Neural cell (in vitro differentiated cells): ENCODE results near the gene MRPL4. TPM values are rescaled to one million over a fixed set of nuclear protein-coding genes. Genes with fewer than 3 reads are reported as not detected.

Experiments used
- H2AFZ ChIP-seq: fragments of 200-600, 300-800 bp; sonication (generic), shearing (Covaris generic); 2 replicates; pipeline ENCODE4 v1.6.0; 2014; ENCODE audit warnings: low read depth, mild to moderate bottlenecking, antibody characterized with exemption, low read length, moderate library complexity
- H3F3A ChIP-seq: fragments of 200-600 bp; shearing (Covaris generic); 2 replicates; pipeline ENCODE4 v1.6.1; 2016; ENCODE audit warnings: mild to moderate bottlenecking, moderate library complexity, mixed read lengths, antibody characterized with exemption, low read length; ENCODE audit not compliant: insufficient read depth, poor library complexity, severe bottlenecking
- H3K27ac ChIP-seq: fragments of 200-600, 300-800 bp; sonication (generic), shearing (Covaris generic); 2 replicates; pipeline ENCODE4 v1.5.1; 2014; ENCODE audit warnings: mild to moderate bottlenecking, low read length, moderate library complexity
- H3K27me3 ChIP-seq: fragments of 300-800, 200-600 bp; sonication (generic), shearing (Covaris generic); 2 replicates; pipeline ENCODE4 v1.6.0; 2014; ENCODE audit warnings: mild to moderate bottlenecking, low read depth, low read length, moderate library complexity; ENCODE audit not compliant: insufficient read depth
- H3K36me3 ChIP-seq: fragments of 300-800, 200-600 bp; sonication (generic), shearing (Covaris generic); 2 replicates; pipeline ENCODE4 v1.5.1; 2014; ENCODE audit warnings: mild to moderate bottlenecking, antibody characterized with exemption, low read length, moderate library complexity; ENCODE audit not compliant: insufficient read depth
- H3K4me2 ChIP-seq: fragments of 300-800, 200-600 bp; sonication (generic), shearing (Covaris generic); 2 replicates; pipeline ENCODE4 v1.6.0; 2014; ENCODE audit warnings: mild to moderate bottlenecking, low read length
- H3K4me3 ChIP-seq: fragments of 300-800, 200-600 bp; sonication (generic), shearing (Covaris generic); 2 replicates; pipeline ENCODE4 v1.5.1; 2014; ENCODE audit warnings: mild to moderate bottlenecking, low read length, moderate library complexity
- H3K79me2 ChIP-seq: fragments of 200-600 bp; shearing (Covaris generic); replicated peaks from 2 replicates; pipeline ENCODE4 v1.6.0; 2014; ENCODE audit warnings: mild to moderate bottlenecking, low read length, moderate library complexity; ENCODE audit not compliant: insufficient read depth
- H3K9ac ChIP-seq: fragments of 300-800, 200-600 bp; sonication (generic), shearing (Covaris generic); 2 replicates; pipeline ENCODE4 v1.6.1; 2016; ENCODE audit warnings: mild to moderate bottlenecking, low read length, mixed read lengths
- H3K9me2 ChIP-seq: fragments of 200-600 bp; shearing (Covaris generic); 2 replicates; pipeline ENCODE4 v1.6.1; 2016; ENCODE audit warnings: mild to moderate bottlenecking, low read length, mixed read lengths; ENCODE audit not compliant: insufficient read depth
- H3K9me3 ChIP-seq: fragments of 200-600, 300-800 bp; sonication (generic), shearing (Covaris generic); 2 replicates; pipeline ENCODE4 v1.6.1; 2016; ENCODE audit warnings: mild to moderate bottlenecking, mixed run types, low read length, moderate library complexity, mixed read lengths
- H4K20me1 ChIP-seq: fragments of 200-600 bp; shearing (Covaris generic); 2 replicates; pipeline ENCODE4 v1.6.1; 2016; ENCODE audit warnings: mild to moderate bottlenecking, mixed run types; ENCODE audit not compliant: insufficient read depth
- CTCF ChIP-seq: fragments of 450-650 bp; IDR thresholded peaks from 2 replicates; pipeline ENCODE4 v1.5.1; 2014; ENCODE audit warnings: antibody characterized with exemption, mild to moderate bottlenecking, moderate library complexity; ENCODE audit not compliant: poor library complexity, severe bottlenecking
- EP300 ChIP-seq: fragments of 450-650 bp; conservative IDR thresholded peaks from 2 replicates; pipeline ENCODE4 v1.6.1; 2014; ENCODE audit warnings: antibody characterized with exemption, mild to moderate bottlenecking, moderate library complexity; ENCODE audit not compliant: poor library complexity, severe bottlenecking
- EZH2 ChIP-seq: fragments of 200-600, 300-800 bp; shearing (Covaris generic), sonication (generic); IDR thresholded peaks from 2 replicates; pipeline ENCODE4 v1.6.1; 2014; ENCODE audit warnings: antibody characterized with exemption, low read length, borderline replicate concordance, mild to moderate bottlenecking; ENCODE audit not compliant: insufficient read depth, poor library complexity, severe bottlenecking
- MXI1 ChIP-seq: fragments of 450-650 bp; conservative IDR thresholded peaks from 2 replicates; pipeline ENCODE4 v1.6.1; 2014; ENCODE audit warnings: antibody characterized with exemption, mild to moderate bottlenecking; ENCODE audit not compliant: poor library complexity, severe bottlenecking
- POLR2AphosphoS5 ChIP-seq: IDR thresholded peaks from 2 replicates; pipeline ENCODE4 v1.6.1; 2012
- RAD21 ChIP-seq: fragments of 450-650 bp; conservative IDR thresholded peaks from 2 replicates; pipeline ENCODE4 v1.6.1; 2014; ENCODE audit warnings: antibody characterized with exemption, mild to moderate bottlenecking, moderate library complexity
- SMC3 ChIP-seq: fragments of 450-650 bp; conservative IDR thresholded peaks from 2 replicates; pipeline ENCODE4 v1.6.1; 2014; ENCODE audit warnings: antibody characterized with exemption, mild to moderate bottlenecking, moderate library complexity; ENCODE audit not compliant: poor library complexity
- TAF1 ChIP-seq: IDR thresholded peaks from 2 replicates; pipeline ENCODE4 v1.6.1; 2012; ENCODE audit warnings: low read depth
- polyA plus RNA-seq: library from polyadenylated mRNA; depleted of rRNA; stranded (reverse); fragments of >200 nt; gene quantifications from 2 replicates; pipeline ENCODE4 v1.2.3, GENCODE V29; 2014
- TF ChIP-seq, protein P1 (sequence below): IDR thresholded peaks from 2 replicates; pipeline ENCODE4 v1.6.1; 2012; ENCODE audit warnings: borderline replicate concordance

The MRPL4 gene
- polyA plus RNA-seq, 1 donor from 2014 or later: 27.2 TPM

DNA sequence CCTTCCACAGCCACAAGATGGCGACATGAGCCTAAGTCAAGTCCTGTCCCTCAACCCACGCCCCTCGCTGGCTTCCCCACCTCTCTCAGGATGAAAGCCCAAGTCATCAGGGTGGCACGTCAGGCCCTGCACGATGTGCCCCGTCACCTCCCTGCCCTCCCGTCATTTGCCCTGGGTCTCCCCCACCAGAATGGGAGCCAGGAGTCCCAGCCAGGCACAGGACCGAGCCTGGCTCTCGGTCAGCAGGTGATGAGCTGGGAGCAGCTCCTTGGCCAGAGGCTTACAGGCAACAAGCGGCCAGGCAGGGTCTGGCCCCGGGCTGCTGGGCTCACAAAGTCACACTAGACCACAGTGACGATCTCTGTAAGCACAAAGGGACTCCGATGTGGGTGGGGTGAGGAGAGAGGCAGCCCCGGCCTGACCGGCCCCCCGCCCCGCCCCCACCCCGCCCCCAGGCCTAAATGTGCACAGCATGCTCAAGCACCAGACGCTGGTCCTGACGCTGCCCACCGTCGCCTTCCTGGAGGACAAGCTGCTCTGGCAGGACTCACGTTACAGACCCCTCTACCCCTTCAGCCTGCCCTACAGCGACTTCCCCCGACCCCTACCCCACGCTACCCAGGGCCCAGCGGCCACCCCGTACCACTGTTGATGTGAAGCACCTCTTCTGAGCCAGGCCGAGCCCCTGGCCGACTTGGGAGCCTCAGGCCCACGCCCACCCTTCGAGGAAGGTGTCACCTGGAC is 7.3 kb downstream of the MRPL4 start:
- Histone ChIP-seq H3K4me2 (no peak overlapping the region), H3K9me3 (no peaks in the 10 kb centered on the region), H2AFZ (no peak overlapping the region), H3K9me2 (no peaks in the 10 kb centered on the region), H3K4me3 (no peak overlapping the region), H4K20me1 (no peaks in the 10 kb centered on the region), H3F3A (no peaks in the 10 kb centered on the region), H3K79me2 (no peaks in the 10 kb centered on the region), H3K36me3 (no peaks in the 10 kb centered on the region), H3K9ac (no peak overlapping the region), H3K27ac (no peak overlapping the region), H3K27me3 (no peaks in the 10 kb centered on the region)
- TF ChIP-seq EZH2: no peak
- peak; percentile 30 for TF ChIP-seq MXI1
- TF ChIP-seq, protein P1, sequence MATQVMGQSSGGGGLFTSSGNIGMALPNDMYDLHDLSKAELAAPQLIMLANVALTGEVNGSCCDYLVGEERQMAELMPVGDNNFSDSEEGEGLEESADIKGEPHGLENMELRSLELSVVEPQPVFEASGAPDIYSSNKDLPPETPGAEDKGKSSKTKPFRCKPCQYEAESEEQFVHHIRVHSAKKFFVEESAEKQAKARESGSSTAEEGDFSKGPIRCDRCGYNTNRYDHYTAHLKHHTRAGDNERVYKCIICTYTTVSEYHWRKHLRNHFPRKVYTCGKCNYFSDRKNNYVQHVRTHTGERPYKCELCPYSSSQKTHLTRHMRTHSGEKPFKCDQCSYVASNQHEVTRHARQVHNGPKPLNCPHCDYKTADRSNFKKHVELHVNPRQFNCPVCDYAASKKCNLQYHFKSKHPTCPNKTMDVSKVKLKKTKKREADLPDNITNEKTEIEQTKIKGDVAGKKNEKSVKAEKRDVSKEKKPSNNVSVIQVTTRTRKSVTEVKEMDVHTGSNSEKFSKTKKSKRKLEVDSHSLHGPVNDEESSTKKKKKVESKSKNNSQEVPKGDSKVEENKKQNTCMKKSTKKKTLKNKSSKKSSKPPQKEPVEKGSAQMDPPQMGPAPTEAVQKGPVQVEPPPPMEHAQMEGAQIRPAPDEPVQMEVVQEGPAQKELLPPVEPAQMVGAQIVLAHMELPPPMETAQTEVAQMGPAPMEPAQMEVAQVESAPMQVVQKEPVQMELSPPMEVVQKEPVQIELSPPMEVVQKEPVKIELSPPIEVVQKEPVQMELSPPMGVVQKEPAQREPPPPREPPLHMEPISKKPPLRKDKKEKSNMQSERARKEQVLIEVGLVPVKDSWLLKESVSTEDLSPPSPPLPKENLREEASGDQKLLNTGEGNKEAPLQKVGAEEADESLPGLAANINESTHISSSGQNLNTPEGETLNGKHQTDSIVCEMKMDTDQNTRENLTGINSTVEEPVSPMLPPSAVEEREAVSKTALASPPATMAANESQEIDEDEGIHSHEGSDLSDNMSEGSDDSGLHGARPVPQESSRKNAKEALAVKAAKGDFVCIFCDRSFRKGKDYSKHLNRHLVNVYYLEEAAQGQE: no peak
- peak; percentile 82 for TF ChIP-seq CTCF
- TF ChIP-seq SMC3: peak; percentile 78
- no peak for TF ChIP-seq EP300
- peak; percentile 77 for TF ChIP-seq RAD21
- TF ChIP-seq POLR2AphosphoS5: no peak
- TF ChIP-seq TAF1: no peak

GRCh38 chr19:10260141-10260584 is 8.1 kb downstream of the MRPL4 start:
- Histone ChIP-seq H2AFZ (no peak overlapping the region), H3K27me3 (no peaks in the 10 kb centered on the region), H3K9me3 (no peaks in the 10 kb centered on the region), H3K36me3 (no peaks in the 10 kb centered on the region), H4K20me1 (no peaks in the 10 kb centered on the region), H3K9me2 (no peaks in the 10 kb centered on the region), H3K4me3 (no peak overlapping the region), H3K9ac (no peak overlapping the region), H3K79me2 (no peaks in the 10 kb centered on the region), H3K4me2 (no peak overlapping the region), H3F3A (no peaks in the 10 kb centered on the region), H3K27ac (no peak overlapping the region)
- TF ChIP-seq CTCF (no peak), MXI1 (no peak), SMC3 (no peak), POLR2AphosphoS5 (no peak), EZH2 (no peak), EP300 (no peak), RAD21 (no peak), TAF1 (no peak)
- TF ChIP-seq, protein P1: no peak
